ENCODE results near the gene ZNF625. TPM values are rescaled to one million over a fixed set of nuclear protein-coding genes. Genes with fewer than 3 reads are reported as not detected.
A peak's percentile ranks its signal among the peaks of the same experiment; 100 is the strongest.

The ZNF625 gene
- total RNA-seq, 4 donors from 2014 or later = 5.0 to 11.6 (median 9.1) TPM

- Histone ChIP-seq H3K4me1 (peaks cover 0 to 45% (median 11%) of the 10 kb centered on the region in 4 donors), H3K4me3 (peak within 1 kb of the TSS; percentile 86 to 100 (median 92)), H3K27me3 (no peaks in the 10 kb centered on the region), H3K27ac (peak within 1 kb of the TSS; percentile 87 to 98 (median 96)), H3K9me3 (no peaks in the 10 kb centered on the region), H3K36me3 (peaks cover 0 to 2% (median 0%) of the 10 kb centered on the region in 3 donors)
- TF ChIP-seq CTCF (IDR thresholded peaks at IDR 0.05) (no peak), POLR2A (IDR thresholded peaks at IDR 0.05) (peak; percentile 38 to 75), EP300 (IDR thresholded peaks at IDR 0.05) (peak; percentile 34 to 93)
- 1% methylated on average over 27 to 36 of the region's 57 CpGs for WGBS, 2 donors
- DNase-seq (ENCODE audit: low spot score in 2 of 2) = peak; percentile 87
Observed at GRCh38 chr19:12162882-12163806, 6.6 kb upstream of the ZNF625 start, which contains the start of gene ZNF136. ZNF136 (plus strand) TSS chr19:12163096; CDS start chr19:12163204, 108 bp downstream.

GRCh38 chr19:12162513-12162881, 6.0 kb upstream of the ZNF625 start:
- no peaks in the 10 kb centered on the region for H3K27me3 ChIP-seq
- no peaks in the 10 kb centered on the region for H3K36me3 ChIP-seq
- 18% methylated on average over 8 of the region's 8 CpGs for WGBS, 2 donors
- no peak for DNase-seq (ENCODE audit: low spot score in 2 of 2)
- TF ChIP-seq CTCF (IDR thresholded peaks at IDR 0.05) (no peak), POLR2A (IDR thresholded peaks at IDR 0.05) (no peak), EP300 (IDR thresholded peaks at IDR 0.05) (no peak)
- H3K9me3 ChIP-seq = no peaks in the 10 kb centered on the region
- H3K4me3 ChIP-seq = peak overlapping the region; percentile 86 to 100 (median 92)
- peaks cover 0 to 45% (median 11%) of the 10 kb centered on the region in 4 donors for H3K4me1 ChIP-seq
- H3K27ac ChIP-seq = peak overlapping the region in 3 of 4 donors; percentile 87 to 98 (median 98)

- Histone ChIP-seq H3K27me3 (no peaks in the 10 kb centered on the region), H3K27ac (no peak overlapping the region), H3K36me3 (no peaks in the 10 kb centered on the region), H3K4me3 (no peak overlapping the region), H3K4me1 (peaks cover 0 to 37% (median 11%) of the 10 kb centered on the region in 4 donors), H3K9me3 (no peaks in the 10 kb centered on the region)
- TF ChIP-seq POLR2A (IDR thresholded peaks at IDR 0.05) (no peak), EP300 (IDR thresholded peaks at IDR 0.05) (no peak)
- 91 to 95% methylated on average over 25 of the region's 25 CpGs for WGBS, 2 donors
- no peak for DNase-seq (ENCODE audit: low spot score in 2 of 2)
Observed at GRCh38 chr19:12159773-12160414, 3.4 kb upstream of the ZNF625 start.

- DNase-seq (ENCODE audit: low spot score in 2 of 2) = no peak
- peaks cover 0 to 18% (median 0%) of the 10 kb centered on the region in 3 donors for H3K36me3 ChIP-seq
- H3K27ac ChIP-seq = peak overlapping the region in 2 of 4 donors; percentile 73 to 86
- no peaks in the 10 kb centered on the region for H3K9me3 ChIP-seq
- no peaks in the 10 kb centered on the region for H3K27me3 ChIP-seq
- 14 to 17% methylated on average over 11 of the region's 11 CpGs for WGBS, 2 donors
- peaks cover 0 to 25% (median 2%) of the 10 kb centered on the region in 4 donors for H3K4me1 ChIP-seq
- H3K4me3 ChIP-seq = peak overlapping the region; percentile 68 to 87 (median 80)
- TF ChIP-seq POLR2A (IDR thresholded peaks at IDR 0.05) = no peak
- no peak for TF ChIP-seq CTCF (IDR thresholded peaks at IDR 0.05)
- TF ChIP-seq EP300 (IDR thresholded peaks at IDR 0.05) = no peak
Observed at GRCh38 chr19:12155324-12155860, 1.1 kb downstream of the ZNF625 start.

- peaks cover 0 to 49% (median 3%) of the 10 kb centered on the region in 3 donors for H3K36me3 ChIP-seq
- TF ChIP-seq CTCF (IDR thresholded peaks at IDR 0.05) (no peak), POLR2A (IDR thresholded peaks at IDR 0.05) (no peak), EP300 (IDR thresholded peaks at IDR 0.05) (no peak)
- DNase-seq (ENCODE audit: low spot score in 2 of 2) = no peak
- no peak overlapping the region for H3K27ac ChIP-seq
- H3K4me1 ChIP-seq = peaks cover 0 to 11% (median 10%) of the 10 kb centered on the region in 4 donors
- peaks cover 0 to 14% (median 0%) of the 10 kb centered on the region in 4 donors for H3K9me3 ChIP-seq
- no peak overlapping the region for H3K4me3 ChIP-seq
- WGBS, 2 donors = 89 to 91% methylated on average over 8 of the region's 8 CpGs
- peaks cover 0 to 2% of the 10 kb centered on the region in 2 donors for H3K27me3 ChIP-seq
Observed at GRCh38 chr19:12145348-12145747, 11.2 kb downstream of the ZNF625 start.
